K562 (cell line): Measurements from ENCODE around the gene PRPS2.

Source experiments
- ARHGAP35 ChIP-seq: fragments of 450-650 bp; IDR thresholded peaks from 2 replicates; pipeline ENCODE4 v1.6.1; 2018; ENCODE audit not compliant: partially characterized antibody
- FOXK2 ChIP-seq, 2 experiments: fragments of 450-650 bp; IDR thresholded peaks in 1 of 2; conservative IDR thresholded peaks in 1 of 2; 2 replicates each; pipeline ENCODE4 v1.6.1; 2016; ENCODE audit warnings: low read depth in 2 of 2, mild to moderate bottlenecking in 1 of 2
- KLF16 ChIP-seq: IDR thresholded peaks from 2 replicates; pipeline ENCODE4 v1.6.1; 2016; ENCODE audit warnings: antibody characterized with exemption

GRCh38 chrX:12771445-12772069 is 19.7 kb upstream of the PRPS2 start:
- TF ChIP-seq ARHGAP35 (no peak), FOXK2 (conservative IDR thresholded peaks at IDR 0.05 in 1 of 2, IDR thresholded peaks at IDR 0.05 in 1 of 2; ENCODE audit: low read depth in 2 of 2) (no peak), KLF16 (no peak)
